ENCODE results near the gene RAB13. TPM values are rescaled to one million over a fixed set of nuclear protein-coding genes. Genes with fewer than 3 reads are reported as not detected.
A peak's percentile ranks its signal among the peaks of the same experiment; 100 is the strongest.

The RAB13 gene
- total and polyA plus RNA-seq, 2 of the 13 experiments (the other 11 are each of a cell fraction or from before 2014, with no cell fraction given), result 15.9 to 24.7 TPM

- TF ChIP-seq ZBTB46 (CRISPR knock-in tag; IDR thresholded peaks at IDR 0.05; ENCODE audit: borderline replicate concordance) (no peak), ELF3 (CRISPR knock-in tag; IDR thresholded peaks at IDR 0.05) (peak; percentile 63; the same call in 1 of the 2 replicates), HMGXB3 (CRISPR knock-in tag; IDR thresholded peaks at IDR 0.05; ENCODE audit: borderline replicate concordance) (peak; percentile 94), ZNF205 (CRISPR knock-in tag; IDR thresholded peaks at IDR 0.05) (no peak; the same call in 1 of the 2 replicates), FIP1L1 (IDR thresholded peaks at IDR 0.05; ENCODE audit: borderline replicate concordance, insufficient read depth, low read depth, low read length) (no peak), PHB2 (IDR thresholded peaks at IDR 0.05; ENCODE audit: partially characterized antibody) (no peak), CC2D1A (CRISPR knock-in tag; IDR thresholded peaks at IDR 0.05) (no peak), SETDB1 (CRISPR knock-in tag; IDR thresholded peaks at IDR 0.05; ENCODE audit: borderline replicate concordance) (no peak), ELF1 (CRISPR knock-in tag; IDR thresholded peaks at IDR 0.05) (peak; percentile 27; the same call in 1 of the 2 replicates), PAXIP1 (CRISPR knock-in tag; conservative IDR thresholded peaks at IDR 0.05) (peak; percentile 94), ZNF784 (CRISPR knock-in tag; IDR thresholded peaks at IDR 0.05; ENCODE audit: borderline replicate concordance) (no peak), SOX5 (CRISPR knock-in tag; IDR thresholded peaks at IDR 0.05; ENCODE audit: borderline replicate concordance) (peak; percentile 54), ZFP36L1 (CRISPR knock-in tag; IDR thresholded peaks at IDR 0.05) (0 out of 2 replicates have a peak, but pooled peaks have one; percentile 52), RXRA (CRISPR knock-in tag; IDR thresholded peaks at IDR 0.05) (peak; percentile 44; the same call in 1 of the 2 replicates), ZNF564 (CRISPR knock-in tag; IDR thresholded peaks at IDR 0.05) (no peak), GATAD2A (CRISPR knock-in tag; IDR thresholded peaks at IDR 0.05) (peak; percentile 82), ZMYM3 (CRISPR knock-in tag; IDR thresholded peaks at IDR 0.05) (0 out of 2 replicates have a peak, but pooled peaks have one; percentile 27), KLF9 (CRISPR knock-in tag; IDR thresholded peaks at IDR 0.05; ENCODE audit: low read depth) (no peak), MIER3 (CRISPR knock-in tag; IDR thresholded peaks at IDR 0.05; ENCODE audit: borderline replicate concordance) (peak; percentile 61; the same call in 1 of the 2 replicates), RBAK (CRISPR knock-in tag; IDR thresholded peaks at IDR 0.05) (no peak), RXRB (CRISPR knock-in tag; IDR thresholded peaks at IDR 0.05; ENCODE audit: borderline replicate concordance) (peak; percentile 38; the same call in 1 of the 2 replicates)
Observed at GRCh38 chr1:153953859-153954365, 32.2 kb downstream of the RAB13 start (continued).
